ENCODE measurements around the gene PRR20E.
"Not testable (repeated sequence)": the region's sequence is repeated elsewhere in the genome, so short reads cannot be mapped to it uniquely, and the experiment has no call there.

PRR20E gene

GRCh38 chr13:57137585-57137984 is 29.4 kb upstream of the PRR20E start:
- H3K27ac ChIP-seq (ENCODE audit: extremely low read depth, low read depth, low read length) = no peak overlapping the region
- POLR2A ChIA-PET = no interaction called here
- H3K4me1 ChIP-seq (ENCODE audit: control insufficient read depth, insufficient read depth, low read length) = no peaks in the 10 kb centered on the region
- no peaks in the 10 kb centered on the region for H3K9me3 ChIP-seq (ENCODE audit: control insufficient read depth, insufficient read depth, low read depth, low read length)
- CTCF ChIA-PET = no interaction called here
- no peak for TF ChIP-seq ZNF785 (tag by site-specific recombination; IDR thresholded peaks at IDR 0.05)
- TF ChIP-seq, protein P1, sequence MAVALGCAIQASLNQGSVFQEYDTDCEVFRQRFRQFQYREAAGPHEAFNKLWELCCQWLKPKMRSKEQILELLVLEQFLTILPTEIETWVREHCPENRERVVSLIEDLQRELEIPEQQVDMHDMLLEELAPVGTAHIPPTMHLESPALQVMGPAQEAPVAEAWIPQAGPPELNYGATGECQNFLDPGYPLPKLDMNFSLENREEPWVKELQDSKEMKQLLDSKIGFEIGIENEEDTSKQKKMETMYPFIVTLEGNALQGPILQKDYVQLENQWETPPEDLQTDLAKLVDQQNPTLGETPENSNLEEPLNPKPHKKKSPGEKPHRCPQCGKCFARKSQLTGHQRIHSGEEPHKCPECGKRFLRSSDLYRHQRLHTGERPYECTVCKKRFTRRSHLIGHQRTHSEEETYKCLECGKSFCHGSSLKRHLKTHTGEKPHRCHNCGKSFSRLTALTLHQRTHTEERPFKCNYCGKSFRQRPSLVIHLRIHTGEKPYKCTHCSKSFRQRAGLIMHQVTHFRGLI (tag by site-specific recombination; IDR thresholded peaks at IDR 0.05) = no peak
- TF ChIP-seq, protein P2, sequence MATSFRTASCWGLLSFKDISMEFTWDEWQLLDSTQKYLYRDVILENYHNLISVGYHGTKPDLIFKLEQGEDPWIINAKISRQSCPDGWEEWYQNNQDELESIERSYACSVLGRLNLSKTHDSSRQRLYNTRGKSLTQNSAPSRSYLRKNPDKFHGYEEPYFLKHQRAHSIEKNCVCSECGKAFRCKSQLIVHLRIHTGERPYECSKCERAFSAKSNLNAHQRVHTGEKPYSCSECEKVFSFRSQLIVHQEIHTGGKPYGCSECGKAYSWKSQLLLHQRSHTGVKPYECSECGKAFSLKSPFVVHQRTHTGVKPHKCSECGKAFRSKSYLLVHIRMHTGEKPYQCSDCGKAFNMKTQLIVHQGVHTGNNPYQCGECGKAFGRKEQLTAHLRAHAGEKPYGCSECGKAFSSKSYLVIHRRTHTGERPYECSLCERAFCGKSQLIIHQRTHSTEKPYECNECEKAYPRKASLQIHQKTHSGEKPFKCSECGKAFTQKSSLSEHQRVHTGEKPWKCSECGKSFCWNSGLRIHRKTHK (tag by site-specific recombination; IDR thresholded peaks at IDR 0.05) = no peak
- TF ChIP-seq ZFP3 (tag by site-specific recombination; IDR thresholded peaks at IDR 0.05; ENCODE audit: low read depth) = no peak
- TF ChIP-seq ZNF121 (tag by site-specific recombination; IDR thresholded peaks at IDR 0.05) = no peak
- no peak for TF ChIP-seq ZNF16 (tag by site-specific recombination; IDR thresholded peaks at IDR 0.05; ENCODE audit: low read depth)
- no peak overlapping the region for H3K4me3 ChIP-seq (ENCODE audit: low read depth, low read length)
- H3K36me3 ChIP-seq (ENCODE audit: control insufficient read depth in 2 of 2, insufficient read depth in 1 of 2, low read length in 2 of 2) = no peaks in the 10 kb centered on the region

- TF ChIP-seq MZF1 (tag by site-specific recombination; IDR thresholded peaks at IDR 0.05; ENCODE audit: borderline replicate concordance) (no peak), ZNF776 (tag by site-specific recombination; IDR thresholded peaks at IDR 0.05; ENCODE audit: borderline replicate concordance) (no peak), GLIS2 (tag by site-specific recombination; IDR thresholded peaks at IDR 0.05) (no peak), ZNF280C (tag by site-specific recombination; IDR thresholded peaks at IDR 0.05) (no peak), ZNF121 (tag by site-specific recombination; IDR thresholded peaks at IDR 0.05) (no peak), ZNF366 (tag by site-specific recombination; conservative IDR thresholded peaks at IDR 0.05) (no peak), ZSCAN23 (tag by site-specific recombination; IDR thresholded peaks at IDR 0.05) (no peak), ZNF473 (tag by site-specific recombination; IDR thresholded peaks at IDR 0.05) (no peak), GFI1B (tag by site-specific recombination; IDR thresholded peaks at IDR 0.05) (no peak), ZNF521 (tag by site-specific recombination; IDR thresholded peaks at IDR 0.05) (no peak), ZNF302 (tag by site-specific recombination; IDR thresholded peaks at IDR 0.05; ENCODE audit: low read depth) (no peak), ZNF48 (tag by site-specific recombination; IDR thresholded peaks at IDR 0.05) (no peak), YY1 (tag by site-specific recombination; IDR thresholded peaks at IDR 0.05) (no peak), ZNF707 (tag by site-specific recombination; IDR thresholded peaks at IDR 0.05) (no peak), ZNF112 (tag by site-specific recombination; IDR thresholded peaks at IDR 0.05) (no peak), KLF8 (tag by site-specific recombination; IDR thresholded peaks at IDR 0.05) (no peak)
- ChIA-PET CTCF (no interaction called here), POLR2A (no interaction called here)
- Histone ChIP-seq H3K4me1 (ENCODE audit: control insufficient read depth, insufficient read depth, low read length) (no peaks in the 10 kb centered on the region), H3K27ac (ENCODE audit: extremely low read depth, low read depth, low read length) (no peak overlapping the region), H3K9me3 (ENCODE audit: control insufficient read depth, insufficient read depth, low read depth, low read length) (no peaks in the 10 kb centered on the region), H3K36me3 (ENCODE audit: control insufficient read depth in 2 of 2, insufficient read depth in 1 of 2, low read length in 2 of 2) (no peaks in the 10 kb centered on the region), H3K4me3 (ENCODE audit: low read depth, low read length) (no peak overlapping the region)
These were observed 28.0 kb upstream of the PRR20E start for GRCh38 chr13:57138988-57139387.

GRCh38 chr13:57139781-57140180 is 27.2 kb upstream of the PRR20E start:
- H3K9me3 ChIP-seq (ENCODE audit: control insufficient read depth, insufficient read depth, low read depth, low read length); H3K27ac ChIP-seq (ENCODE audit: extremely low read depth, low read depth, low read length); H3K4me1 ChIP-seq (ENCODE audit: control insufficient read depth, insufficient read depth, low read length); POLR2A ChIA-PET; H3K4me3 ChIP-seq (ENCODE audit: low read depth, low read length); CTCF ChIA-PET; H3K36me3 ChIP-seq (ENCODE audit: control insufficient read depth in 2 of 2, insufficient read depth in 1 of 2, low read length in 2 of 2): not testable (repeated sequence)

DNA sequence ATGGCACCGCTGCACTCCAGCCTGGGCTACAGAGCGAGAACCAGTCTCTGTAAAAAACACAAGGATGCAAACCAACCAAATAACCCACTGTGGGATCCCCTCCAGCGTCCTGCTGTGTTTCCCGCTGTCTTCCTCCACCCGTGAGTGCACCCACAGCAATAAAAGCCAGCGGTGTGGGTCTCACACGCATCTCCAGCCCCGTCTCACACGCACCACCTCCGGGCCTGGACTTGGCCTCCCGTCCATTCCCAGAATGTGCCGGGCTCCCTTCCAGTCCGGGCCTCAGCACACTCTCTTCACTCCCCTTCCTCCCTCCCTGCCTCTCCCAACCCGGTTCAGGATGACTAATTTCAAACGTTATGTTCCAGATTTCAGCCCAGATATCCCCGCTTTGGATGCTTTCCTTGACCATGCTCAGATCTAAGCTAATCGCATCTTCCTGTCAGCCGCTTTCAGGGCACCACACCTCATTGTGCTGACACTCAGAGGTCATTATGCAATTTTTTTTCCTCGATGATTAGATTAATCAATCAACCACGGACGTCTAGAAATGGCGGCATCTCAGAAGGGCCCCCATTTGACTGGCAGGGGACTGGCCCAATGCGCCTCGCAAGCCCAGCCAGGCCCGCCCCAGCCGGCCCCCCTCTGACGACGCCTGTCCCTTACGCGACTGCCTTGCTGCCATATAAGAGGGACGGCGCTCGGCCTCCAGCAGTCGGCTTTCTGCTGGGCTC is 26.6 kb upstream of the PRR20E start, which contains the start of gene PRR20A:
Gene PRR20A (plus strand): TSS at position 684 of the 734 bp plus-strand sequence. CDS start 387 bp downstream, outside the sequence.
- CTCF ChIA-PET; H3K9me3 ChIP-seq (ENCODE audit: control insufficient read depth, insufficient read depth, low read depth, low read length); POLR2A ChIA-PET; H3K4me1 ChIP-seq (ENCODE audit: control insufficient read depth, insufficient read depth, low read length); H3K4me3 ChIP-seq (ENCODE audit: low read depth, low read length); H3K36me3 ChIP-seq (ENCODE audit: control insufficient read depth in 2 of 2, insufficient read depth in 1 of 2, low read length in 2 of 2); H3K27ac ChIP-seq (ENCODE audit: extremely low read depth, low read depth, low read length): not testable (repeated sequence)

- H3K4me3 ChIP-seq (ENCODE audit: low read depth, low read length); H3K4me1 ChIP-seq (ENCODE audit: control insufficient read depth, insufficient read depth, low read length); H3K36me3 ChIP-seq (ENCODE audit: control insufficient read depth in 2 of 2, insufficient read depth in 1 of 2, low read length in 2 of 2); POLR2A ChIA-PET; CTCF ChIA-PET; H3K27ac ChIP-seq (ENCODE audit: extremely low read depth, low read depth, low read length); H3K9me3 ChIP-seq (ENCODE audit: control insufficient read depth, insufficient read depth, low read depth, low read length): not testable (repeated sequence)
These were observed 19.8 kb upstream of the PRR20E start, which contains the start of gene PRR20B for GRCh38 chr13:57147188-57147587. Gene PRR20B (plus strand): TSS chr13:57147488. CDS start chr13:57147875, 387 bp downstream.

Data from HEK293 (cell line).